HepG2 (cell line): ENCODE measurements around the gene THSD4. TPM values are rescaled to one million over a fixed set of nuclear protein-coding genes. Genes with fewer than 3 reads are reported as not detected.
"Not testable (repeated sequence)": the region's sequence is repeated elsewhere in the genome, so short reads cannot be mapped to it uniquely, and the experiment has no call there.

Experiments
- ATAC-seq: fragments of 200-7000 bp; cut with Tn5 transposase; 3 replicates; pipeline ENCODE4 v1.9.1; 2020; ENCODE audit warnings: mild to moderate bottlenecking, moderate library complexity
- BruUV-seq: library from RNA; stranded (reverse); fragments of 400-500 nt; replicated peaks from 2 replicates; lab custom pipeline; 2021; lab: Mats Ljungman, UMichigan
- CTCF ChIA-PET: fragments of 300-600 bp; formaldehyde crosslinking; extraction: SDS; loops from one replicate; lab custom pipeline; 2021; ENCODE audit warnings: low total read pairs, inconsistent platforms, low intra/inter-chr PET ratio; lab: Yijun Ruan, JAX
- POLR2A ChIA-PET: fragments of 350-600 bp; sonication (Branson Sonifier 250); formaldehyde crosslinking; loops from one replicate; lab custom pipeline; 2020; ENCODE audit warnings: antibody characterized with exemption, inconsistent platforms; lab: Yijun Ruan, JAX
- DNase-seq: peaks from one replicate; pipeline ENCODE4 v3.0.0-alpha.2; 2015; ENCODE audit warnings: low spot score
- FAIRE-seq: peaks from 3 replicates; lab custom pipeline; 2011; peaks lifted over from hg19 to GRCh38; lab: Jason Lieb, UNC
- H2AFZ ChIP-seq: one replicate; pipeline ENCODE4 v1.6.1; 2011; ENCODE audit warnings: low read length, inconsistent platforms
- H3K27ac ChIP-seq: fragments of 300-600 bp; 3 replicates; pipeline ENCODE4 v1.8.0; 2011; ENCODE audit warnings: mixed run types, mild to moderate bottlenecking, mixed read lengths, low read length, inconsistent platforms; ENCODE audit not compliant: insufficient read depth; ENCODE audit errors: extremely low read length
- H3K27me3 ChIP-seq, 2 experiments: fragments of 200-600 bp in 1 of 2; 2 replicates in 1 of 2; 3 replicates in 1 of 2; pipeline versions ENCODE4 v1.6.0 to v1.8.0; 2011; ENCODE audit warnings: low read length in 2 of 2, mild to moderate bottlenecking in 2 of 2, moderate library complexity in 2 of 2, inconsistent platforms in 1 of 2; ENCODE audit not compliant: insufficient read depth in 2 of 2, control insufficient read depth in 1 of 2
- H3K36me3 ChIP-seq, 2 experiments: fragments of 200-600 bp in 1 of 2; replicated peaks in 1 of 2; 2 replicates in 1 of 2; 3 replicates in 1 of 2; pipeline versions ENCODE4 v1.5.1 to v1.8.0; 2011; ENCODE audit warnings: low read length in 2 of 2, inconsistent platforms in 1 of 2; ENCODE audit not compliant: insufficient read depth in 2 of 2, control insufficient read depth in 1 of 2
- H3K4me1 ChIP-seq: 2 replicates; pipeline ENCODE4 v1.5.1; 2012; ENCODE audit warnings: low read length, inconsistent platforms; ENCODE audit not compliant: insufficient read depth
- H3K4me2 ChIP-seq: 2 replicates; pipeline ENCODE4 v1.6.0; 2011; ENCODE audit warnings: low read depth, low read length, inconsistent platforms
- H3K4me3 ChIP-seq, 3 experiments: fragments of 200-600 bp in 1 of 3; sonication (generic), shearing (Covaris generic) in 1 of 3; replicated peaks in 1 of 3; 2 replicates each; pipeline ENCODE4 v1.5.1; 2011 to 2016; ENCODE audit warnings: low read length in 3 of 3, inconsistent platforms in 2 of 3, low read depth in 2 of 3, mild to moderate bottlenecking in 2 of 3, control low read depth in 1 of 3, mixed read lengths in 1 of 3; ENCODE audit not compliant: insufficient read depth in 1 of 3
- H3K79me2 ChIP-seq: one replicate; pipeline ENCODE4 v1.6.1; 2011; ENCODE audit warnings: low read length, inconsistent platforms; ENCODE audit not compliant: insufficient read depth
- H3K9ac ChIP-seq: 2 replicates; pipeline ENCODE4 v1.6.0; 2011; ENCODE audit warnings: mild to moderate bottlenecking, low read depth, low read length, inconsistent platforms; ENCODE audit not compliant: insufficient read depth
- H3K9me3 ChIP-seq: 2 replicates; pipeline ENCODE4 v1.5.1; 2012; ENCODE audit warnings: mild to moderate bottlenecking, low read length
- H4K20me1 ChIP-seq: 2 replicates; pipeline ENCODE4 v1.6.0; 2011; ENCODE audit warnings: inconsistent platforms, mild to moderate bottlenecking, low read length, moderate library complexity; ENCODE audit not compliant: insufficient read depth
- ADNP ChIP-seq: sonication (generic); formaldehyde crosslinking; IDR thresholded peaks from 2 replicates; pipeline ENCODE4 v1.4.0; 2020; ENCODE audit warnings: missing genetic modification reagents
- AKAP8 ChIP-seq: sonication (generic); formaldehyde crosslinking; IDR thresholded peaks from 2 replicates; pipeline ENCODE4 v1.5.1; 2020; ENCODE audit warnings: mild to moderate bottlenecking, missing genetic modification reagents
- CEBPB ChIP-seq: IDR thresholded peaks from 2 replicates; pipeline ENCODE4 v1.6.1; 2011; ENCODE audit warnings: low read depth, low read length, improper control_type of control experiment, borderline replicate concordance
- CHCHD3 ChIP-seq: sonication (generic); formaldehyde crosslinking; IDR thresholded peaks from 2 replicates; pipeline ENCODE4 v1.8.0; 2022; ENCODE audit warnings: mild to moderate bottlenecking, missing genetic modification reagents, moderate library complexity
- ERF ChIP-seq: IDR thresholded peaks from 2 replicates; pipeline ENCODE4 v1.6.1; 2018; ENCODE audit warnings: missing biosample characterization, missing genetic modification reagents
- KLF15 ChIP-seq: sonication (generic); formaldehyde crosslinking; IDR thresholded peaks from 2 replicates; pipeline ENCODE4 v1.8.1; 2023; ENCODE audit warnings: borderline replicate concordance, mild to moderate bottlenecking, inconsistent platforms, missing genetic modification reagents, mixed read lengths
- NCOA1 ChIP-seq: sonication (generic); formaldehyde crosslinking; IDR thresholded peaks from 2 replicates; pipeline ENCODE4 v1.9.0; 2021; ENCODE audit warnings: missing genetic modification reagents
- NPAS2 ChIP-seq: sonication (generic); formaldehyde crosslinking; IDR thresholded peaks from 2 replicates; pipeline ENCODE4 v1.8.0; 2022; ENCODE audit warnings: mild to moderate bottlenecking, missing genetic modification reagents, borderline replicate concordance
- TOE1 ChIP-seq: sonication (generic); formaldehyde crosslinking; IDR thresholded peaks from 2 replicates; pipeline ENCODE4 v1.4.0; 2020; ENCODE audit warnings: mild to moderate bottlenecking, missing genetic modification reagents
- ZKSCAN5 ChIP-seq: sonication (generic); formaldehyde crosslinking; IDR thresholded peaks from 2 replicates; pipeline ENCODE4 v1.5.1; 2020; ENCODE audit warnings: mild to moderate bottlenecking, missing genetic modification reagents
- ZNF30 ChIP-seq: sonication (generic); formaldehyde crosslinking; IDR thresholded peaks from 2 replicates; pipeline ENCODE4 v1.5.0; 2020; ENCODE audit warnings: mild to moderate bottlenecking, missing genetic modification reagents
- ZNF383 ChIP-seq: sonication (generic); formaldehyde crosslinking; IDR thresholded peaks from 2 replicates; pipeline ENCODE4 v1.4.0; 2020; ENCODE audit warnings: missing genetic modification reagents, mild to moderate bottlenecking, borderline replicate concordance
- ZNF552 ChIP-seq: sonication (generic); formaldehyde crosslinking; IDR thresholded peaks from 2 replicates; pipeline ENCODE4 v1.9.0; 2022; ENCODE audit warnings: missing genetic modification reagents, mild to moderate bottlenecking, borderline replicate concordance
- ZNF615 ChIP-seq: sonication (generic); formaldehyde crosslinking; IDR thresholded peaks from 2 replicates; pipeline ENCODE4 v1.5.0; 2020; ENCODE audit warnings: mild to moderate bottlenecking, missing genetic modification reagents, borderline replicate concordance
- ZNF766 ChIP-seq: sonication (generic); formaldehyde crosslinking; IDR thresholded peaks from 2 replicates; pipeline ENCODE4 v1.5.0; 2020; ENCODE audit warnings: missing genetic modification reagents, borderline replicate concordance
- WGBS: methylation state at CpG from one replicate; pipeline ENCODE4 v1.1.6; 2017; ENCODE audit warnings: low lambda C conversion rate; 5-methylcytosine and 5-hydroxymethylcytosine counted together
- in situ Hi-C: cut with HindIII; loops from 2 replicates; pipeline ENCODE4 v1.10.0; 2017; ENCODE audit warnings: low pct_unique_long_range_greater_than_20kb; ENCODE audit not compliant: extremely low pct_ligation_motif_present
- intact Hi-C: fragments of 100-400 bp; cut with micrococcal nuclease; formaldehyde crosslinking; loops from one replicate; pipeline ENCODE4 v1.10.0; 2022; ENCODE audit not compliant: unreplicated experiment
- polyA plus RNA-seq, 8 experiments: library from polyadenylated mRNA; depleted of rRNA in 3 of 8; stranded (reverse) in 7 of 8; unstranded in 1 of 8; fragments of >200 nt; fragmentation: Illumina TruSeq in 4 of 8; extraction: Trizol in 4 of 8; gene quantifications; 2 replicates each; pipeline versions ENCODE4 v1.2.1 to v1.2.3, GENCODE V29; 2011 to 2016; ENCODE audit warnings: low read depth in 4 of 8, missing spikeins in 1 of 8, mixed read lengths in 1 of 8; ENCODE audit not compliant: insufficient read depth in 1 of 8
- total RNA-seq, 5 experiments: library from RNA; depleted of rRNA; stranded (reverse); fragments of >200 nt; fragmentation: Illumina TruSeq; extraction: Trizol; gene quantifications; 2 replicates each; pipeline ENCODE4 v1.2.3, GENCODE V29; 2016; ENCODE audit warnings: low read depth in 1 of 5
- TF ChIP-seq, protein P1 (sequence below): sonication (generic); formaldehyde crosslinking; IDR thresholded peaks from 2 replicates; pipeline ENCODE4 v1.4.0; 2020; ENCODE audit warnings: missing genetic modification reagents, borderline replicate concordance
- TF ChIP-seq, protein P2 (sequence below): sonication (generic); formaldehyde crosslinking; IDR thresholded peaks from 2 replicates; pipeline ENCODE4 v1.5.0; 2020; ENCODE audit warnings: mild to moderate bottlenecking, missing genetic modification reagents

Gene THSD4
- total and polyA plus RNA-seq, 2 of the 13 experiments (the other 11 are each of a cell fraction or from before 2014, with no cell fraction given): 0.07 to 0.21 TPM

DNA sequence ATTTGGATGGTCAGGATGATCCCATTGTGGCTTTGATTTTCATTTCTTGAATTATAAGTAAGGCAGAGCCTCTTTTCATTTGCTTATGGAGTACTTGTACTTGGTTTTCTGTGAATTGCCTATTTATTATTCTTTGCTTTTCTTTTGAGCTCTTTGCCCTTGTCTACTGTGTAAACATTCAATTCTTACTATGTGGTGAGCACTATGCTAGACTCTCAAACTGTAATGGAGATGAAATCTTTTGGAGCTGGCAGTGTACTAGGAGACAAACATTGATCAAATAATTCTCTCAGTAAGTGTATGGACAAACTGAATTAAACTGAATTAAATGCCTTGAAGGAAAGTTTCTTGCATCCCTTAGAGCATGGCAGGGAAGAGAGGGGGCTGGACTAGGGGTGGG is 608.1 kb downstream of the THSD4 start:
- Histone ChIP-seq H4K20me1 (no peaks in the 10 kb centered on the region), H3K79me2 (no peaks in the 10 kb centered on the region), H2AFZ (no peak overlapping the region), H3K4me3 (no peak overlapping the region)
- ChIA-PET POLR2A (interaction anchor here (1.1 kb wide), 1 partner anchor 62 kb away, joined by 3 read pairs; no protein-coding TSS in a partner anchor), CTCF (no interaction called here)
- intact Hi-C loops: no loop called here
- no TSS peak for BruUV-seq
- DNase-seq: no peak
- ATAC-seq: no peak
- TF ChIP-seq ZNF30 (no peak), ZKSCAN5 (no peak), KLF15 (CRISPR knock-in tag) (no peak), ZNF552 (CRISPR knock-in tag) (no peak), ZNF615 (CRISPR knock-in tag) (no peak), AKAP8 (CRISPR knock-in tag) (no peak), CHCHD3 (no peak), NPAS2 (CRISPR knock-in tag) (no peak), CEBPB (no peak), TOE1 (CRISPR knock-in tag) (no peak), ERF (CRISPR knock-in tag) (no peak), ADNP (no peak), NCOA1 (CRISPR knock-in tag) (no peak), ZNF766 (CRISPR knock-in tag) (no peak), ZNF383 (CRISPR knock-in tag) (no peak)
- TF ChIP-seq, protein P1, sequence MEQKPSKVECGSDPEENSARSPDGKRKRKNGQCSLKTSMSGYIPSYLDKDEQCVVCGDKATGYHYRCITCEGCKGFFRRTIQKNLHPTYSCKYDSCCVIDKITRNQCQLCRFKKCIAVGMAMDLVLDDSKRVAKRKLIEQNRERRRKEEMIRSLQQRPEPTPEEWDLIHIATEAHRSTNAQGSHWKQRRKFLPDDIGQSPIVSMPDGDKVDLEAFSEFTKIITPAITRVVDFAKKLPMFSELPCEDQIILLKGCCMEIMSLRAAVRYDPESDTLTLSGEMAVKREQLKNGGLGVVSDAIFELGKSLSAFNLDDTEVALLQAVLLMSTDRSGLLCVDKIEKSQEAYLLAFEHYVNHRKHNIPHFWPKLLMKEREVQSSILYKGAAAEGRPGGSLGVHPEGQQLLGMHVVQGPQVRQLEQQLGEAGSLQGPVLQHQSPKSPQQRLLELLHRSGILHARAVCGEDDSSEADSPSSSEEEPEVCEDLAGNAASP (CRISPR knock-in tag): no peak
- TF ChIP-seq, protein P2, sequence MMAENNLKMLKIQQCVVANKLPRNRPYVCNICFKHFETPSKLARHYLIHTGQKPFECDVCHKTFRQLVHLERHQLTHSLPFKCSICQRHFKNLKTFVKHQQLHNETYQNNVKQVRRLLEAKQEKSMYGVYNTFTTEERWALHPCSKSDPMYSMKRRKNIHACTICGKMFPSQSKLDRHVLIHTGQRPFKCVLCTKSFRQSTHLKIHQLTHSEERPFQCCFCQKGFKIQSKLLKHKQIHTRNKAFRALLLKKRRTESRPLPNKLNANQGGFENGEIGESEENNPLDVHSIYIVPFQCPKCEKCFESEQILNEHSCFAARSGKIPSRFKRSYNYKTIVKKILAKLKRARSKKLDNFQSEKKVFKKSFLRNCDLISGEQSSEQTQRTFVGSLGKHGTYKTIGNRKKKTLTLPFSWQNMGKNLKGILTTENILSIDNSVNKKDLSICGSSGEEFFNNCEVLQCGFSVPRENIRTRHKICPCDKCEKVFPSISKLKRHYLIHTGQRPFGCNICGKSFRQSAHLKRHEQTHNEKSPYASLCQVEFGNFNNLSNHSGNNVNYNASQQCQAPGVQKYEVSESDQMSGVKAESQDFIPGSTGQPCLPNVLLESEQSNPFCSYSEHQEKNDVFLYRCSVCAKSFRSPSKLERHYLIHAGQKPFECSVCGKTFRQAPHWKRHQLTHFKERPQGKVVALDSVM (CRISPR knock-in tag): no peak
- TF ChIP-seq, all 625 proteins: peak for 0
- Histone ChIP-seq H3K4me2 (no peak overlapping the region), H3K36me3 (no peaks in the 10 kb centered on the region), H3K27ac (no peak overlapping the region), H3K4me1 (peaks cover 7% of the 10 kb centered on the region; the same call in 1 of the 2 replicates), H3K9ac (no peak overlapping the region), H3K9me3 (no peaks in the 10 kb centered on the region), H3K27me3 (peaks cover 0 to 6% of the 10 kb centered on the region in 2 experiments; a peak in 1 of 5 replicates)
- no peak for FAIRE-seq
- in situ Hi-C loops: no loop called here

DNA sequence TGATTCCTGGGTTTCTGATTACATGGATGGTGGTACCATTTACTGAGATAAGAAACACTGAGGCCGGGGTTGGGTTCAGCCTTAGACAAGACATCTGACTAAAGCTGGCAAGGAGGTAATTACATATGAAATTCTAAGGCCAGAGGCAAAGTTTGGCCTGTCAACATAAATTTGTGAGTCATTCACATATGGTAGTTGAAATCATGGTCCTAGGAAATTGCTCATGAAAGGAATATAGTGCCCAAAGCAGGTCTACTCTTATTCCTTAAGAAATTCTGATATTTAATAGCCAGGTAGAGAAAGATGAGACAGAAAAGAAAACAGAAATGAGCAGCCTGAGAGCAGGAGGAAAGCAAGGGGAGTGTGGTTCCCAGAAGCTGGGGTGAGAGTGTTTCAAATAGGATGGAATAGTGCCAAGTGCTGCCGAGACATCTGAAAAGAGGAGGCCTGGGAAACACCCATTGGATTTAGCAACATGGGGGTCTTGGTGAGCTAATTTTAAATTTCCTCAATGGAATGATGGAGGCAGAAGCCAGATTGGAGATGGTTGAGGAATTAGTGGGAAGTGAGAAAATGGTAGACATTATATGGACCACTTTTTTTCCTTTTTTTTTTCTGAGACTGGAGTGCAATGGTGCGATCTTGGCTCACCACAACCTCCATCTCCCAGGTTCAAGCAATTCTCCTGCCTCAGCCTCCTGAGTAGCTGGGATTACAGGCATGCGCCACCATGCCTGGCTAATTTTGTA is 610.1 kb downstream of the THSD4 start:
- CTCF ChIA-PET, H3K4me1 ChIP-seq, FAIRE-seq, H3K27me3 ChIP-seq, H3K36me3 ChIP-seq, H4K20me1 ChIP-seq, POLR2A ChIA-PET, H2AFZ ChIP-seq, ATAC-seq, DNase-seq, H3K4me2 ChIP-seq, H3K9me3 ChIP-seq, H3K27ac ChIP-seq, H3K79me2 ChIP-seq, H3K4me3 ChIP-seq, BruUV-seq, H3K9ac ChIP-seq, intact Hi-C loops, in situ Hi-C loops: not testable (repeated sequence)
- 39% methylated on average over 4 of the region's 4 CpGs for WGBS
